GM18505 (cell line): ENCODE results near the gene AK2.

Source experiments
- ATAC-seq: cut with Tn5 transposase; IDR thresholded peaks from one replicate; pipeline ENCODE4 v1.9.1; 2021; ENCODE audit not compliant: unreplicated experiment
- POLR2A ChIP-seq: IDR thresholded peaks from 4 replicates; pipeline ENCODE4 v1.6.1; 2011; ENCODE audit warnings: borderline replicate concordance; ENCODE audit not compliant: insufficient read depth, insufficient read length; ENCODE audit errors: extremely low read depth

Gene AK2

DNA sequence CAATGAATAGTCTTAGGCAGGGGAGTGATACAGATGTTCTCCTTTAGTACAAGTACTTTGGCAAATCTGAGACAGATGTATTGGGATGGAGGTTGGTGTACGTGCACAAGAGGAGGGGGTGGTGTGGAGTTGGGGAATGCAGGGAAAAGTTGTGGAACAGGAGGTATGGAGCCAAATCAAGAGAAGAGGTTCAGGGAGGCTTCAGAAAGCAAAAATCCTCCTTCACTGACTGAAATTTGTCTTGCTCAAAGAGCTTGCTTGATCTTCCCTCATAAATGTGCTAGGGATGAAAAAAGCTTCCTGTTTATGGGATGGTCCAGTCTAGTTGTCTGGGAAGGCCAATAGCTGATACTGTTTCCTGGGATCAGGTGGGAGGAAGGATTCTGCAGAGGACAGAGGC lies 77.9 kb downstream of the AK2 start:
- ATAC-seq: no peak
- no peak for TF ChIP-seq POLR2A
